Anterior cingulate cortex (tissue), 58 donors: ENCODE results near the gene FHIT.
A peak's percentile ranks its signal among the peaks of the same experiment; 100 is the strongest.

ENCODE experiments used
- DNase-seq, 58 donors: peaks; one replicate each; lab custom pipeline; 2025; lab: John Stamatoyannopoulos, UW

The FHIT gene

GRCh38 chr3:60011218-60011617, 1240.0 kb downstream of the FHIT start:
- no peak for DNase-seq

- no peak for DNase-seq
Measured at GRCh38 chr3:60010781-60011180, 1240.5 kb downstream of the FHIT start.

- no peak for DNase-seq
Measured at GRCh38 chr3:60009931-60010478, 1241.2 kb downstream of the FHIT start.

- no peak for DNase-seq
Measured at GRCh38 chr3:60001369-60001768, 1249.9 kb downstream of the FHIT start.

DNA sequence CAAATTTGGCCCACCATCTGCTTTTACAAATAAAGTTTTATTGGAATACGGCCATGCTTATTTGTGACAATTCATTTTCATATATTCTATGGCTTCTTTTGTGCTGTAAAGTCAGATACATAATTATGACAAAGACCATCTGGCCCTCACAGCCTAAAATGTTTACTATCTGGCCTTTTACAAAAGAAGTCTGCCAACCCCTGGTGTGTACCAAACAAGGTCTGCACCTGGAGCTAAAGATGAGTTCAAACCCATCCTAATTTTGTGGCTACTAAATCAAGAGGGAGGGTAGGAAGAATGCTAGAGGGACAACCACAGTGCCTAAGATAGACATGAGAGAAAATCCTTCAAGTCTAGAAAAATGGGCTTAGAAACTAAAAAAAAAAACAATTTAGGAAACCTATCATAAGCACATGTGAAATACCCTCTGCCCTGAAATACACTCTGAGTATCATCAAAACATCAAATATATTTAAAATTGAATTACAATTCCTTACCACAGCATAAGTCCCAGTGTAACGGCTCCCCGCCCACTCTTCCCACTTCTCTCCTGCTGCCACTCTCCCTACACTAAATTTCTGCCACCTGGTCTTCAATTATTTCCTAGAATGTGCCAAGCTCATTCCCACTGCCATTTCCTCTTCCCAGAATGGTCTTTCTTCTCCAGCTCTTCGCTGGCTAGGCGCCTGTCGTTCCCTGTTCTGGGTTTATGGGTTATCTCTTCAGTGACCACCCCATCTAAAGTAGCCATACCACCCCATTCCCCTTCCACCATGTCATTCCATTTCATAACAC, 1250.7 kb downstream of the FHIT start:
- peak in 2 of 58 donors; percentile 2 to 10 for DNase-seq

DNA sequence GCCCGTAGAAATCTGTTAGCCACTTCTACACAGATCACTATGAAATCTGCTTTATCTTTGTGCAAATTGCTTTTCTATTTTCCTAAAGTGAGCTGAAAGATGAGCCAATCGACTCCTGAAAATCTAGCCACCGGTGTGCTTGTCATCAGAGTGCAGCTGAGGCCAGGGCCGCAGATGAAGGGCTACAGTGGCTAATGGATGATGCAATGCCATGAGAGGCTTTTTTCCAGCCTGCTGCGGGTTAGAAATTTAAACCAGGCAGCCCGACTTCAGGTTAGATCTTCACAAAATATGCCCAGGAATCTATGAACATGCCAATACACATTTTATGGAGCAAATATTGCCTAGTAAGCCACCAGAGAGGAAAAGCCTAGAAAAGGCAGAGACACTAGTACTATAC, 1253.2 kb downstream of the FHIT start:
- no peak for DNase-seq

DNA sequence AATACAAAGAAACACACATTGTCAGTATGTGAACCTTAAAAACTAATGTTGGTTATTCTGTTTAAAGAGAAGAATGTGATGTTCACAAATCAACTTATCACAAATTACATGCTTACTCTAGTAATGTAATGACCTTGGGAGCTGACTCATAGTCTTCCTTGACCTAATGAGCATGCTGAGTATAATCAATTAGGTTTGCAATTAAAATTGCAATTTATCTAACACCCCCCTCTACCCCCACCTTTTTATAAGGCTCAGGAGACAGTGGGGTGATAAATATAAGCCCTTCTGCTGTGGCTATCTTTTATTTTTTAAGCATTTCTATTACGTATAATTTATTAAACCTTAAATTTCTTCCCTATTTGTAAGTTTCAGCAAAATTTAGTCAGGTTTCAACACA, 1253.7 kb downstream of the FHIT start:
- DNase-seq = no peak

DNA sequence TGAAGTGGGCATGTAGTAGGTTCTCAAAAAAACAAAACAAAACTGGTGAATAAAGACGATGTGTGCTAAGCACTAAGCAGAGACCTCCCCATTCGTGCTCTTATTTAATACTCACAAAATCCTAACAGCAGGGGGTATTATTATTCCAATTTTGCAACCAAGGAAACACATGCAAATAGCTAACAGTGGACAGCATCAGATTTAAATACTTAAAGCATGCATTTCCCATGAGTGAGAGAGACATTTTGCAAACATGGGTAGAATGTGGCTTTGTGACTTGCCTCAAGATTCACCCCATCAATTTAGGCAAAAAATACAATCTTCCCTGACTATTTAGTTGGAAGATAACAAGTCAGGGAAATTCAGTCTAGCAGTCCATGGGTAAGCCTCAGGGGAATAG, 1255.2 kb downstream of the FHIT start:
- DNase-seq = no peak

GRCh38 chr3:59995563-59995962, 1255.7 kb downstream of the FHIT start:
- DNase-seq = no peak

DNA sequence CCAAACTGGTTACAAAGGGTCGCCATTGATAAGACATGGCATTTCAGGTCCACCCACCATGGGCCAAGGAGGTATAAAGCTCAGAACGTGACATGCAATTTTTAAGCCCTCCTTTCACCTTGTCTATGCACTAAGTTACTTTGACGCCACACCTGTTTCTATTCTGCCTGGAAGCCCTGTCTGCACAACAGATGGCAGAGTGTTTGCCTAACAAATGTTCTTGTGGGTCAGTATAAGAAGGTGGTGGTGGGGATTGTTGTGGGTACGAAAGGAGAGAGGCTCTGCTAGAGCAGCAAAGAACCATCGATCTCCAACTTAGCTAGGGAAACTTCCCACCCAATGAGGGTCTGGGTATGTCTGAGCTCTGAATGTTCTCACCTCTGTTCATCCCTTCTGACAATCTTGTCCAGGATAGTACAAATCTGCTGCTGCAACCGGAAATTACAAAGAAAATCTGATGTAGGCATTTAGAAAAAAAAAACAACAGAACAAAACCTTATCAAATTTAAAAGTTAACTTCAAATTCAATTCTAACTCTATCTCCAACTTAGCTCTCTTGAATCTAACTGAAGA, 1256.4 kb downstream of the FHIT start:
- DNase-seq = no peak

GRCh38 chr3:59992578-59992977, 1258.7 kb downstream of the FHIT start:
- DNase-seq = peak in 1 of 58 donors; percentile 2

- no peak for DNase-seq
Measured at GRCh38 chr3:59990915-59991314, 1260.3 kb downstream of the FHIT start.

- no peak for DNase-seq
Measured at GRCh38 chr3:59982510-59982909, 1268.7 kb downstream of the FHIT start.

- no peak for DNase-seq
Measured at GRCh38 chr3:59981377-59981776, 1269.9 kb downstream of the FHIT start.

- no peak for DNase-seq
Measured at GRCh38 chr3:59980576-59980975, 1270.7 kb downstream of the FHIT start.

- no peak for DNase-seq
Measured at GRCh38 chr3:59979542-59979941, 1271.7 kb downstream of the FHIT start.

DNA sequence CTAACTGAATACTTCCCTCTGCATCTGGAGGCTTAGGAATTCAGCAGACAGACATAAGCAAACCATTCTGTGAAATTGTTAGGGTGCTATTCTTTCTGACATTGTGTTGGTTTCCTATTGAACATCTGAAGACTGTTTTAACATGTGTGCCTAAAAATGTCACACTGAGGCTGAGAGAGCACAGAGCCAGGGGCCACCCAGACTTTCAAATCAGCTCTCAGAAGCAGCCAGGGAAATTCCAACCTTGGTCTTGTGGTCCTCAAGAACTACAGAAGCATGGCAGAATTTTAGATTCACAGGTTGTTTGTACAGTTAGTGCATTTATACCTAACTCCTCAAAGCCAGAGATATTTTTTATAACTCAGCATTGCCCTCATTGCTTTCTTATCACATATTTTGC, 1272.3 kb downstream of the FHIT start:
- DNase-seq = no peak

DNA sequence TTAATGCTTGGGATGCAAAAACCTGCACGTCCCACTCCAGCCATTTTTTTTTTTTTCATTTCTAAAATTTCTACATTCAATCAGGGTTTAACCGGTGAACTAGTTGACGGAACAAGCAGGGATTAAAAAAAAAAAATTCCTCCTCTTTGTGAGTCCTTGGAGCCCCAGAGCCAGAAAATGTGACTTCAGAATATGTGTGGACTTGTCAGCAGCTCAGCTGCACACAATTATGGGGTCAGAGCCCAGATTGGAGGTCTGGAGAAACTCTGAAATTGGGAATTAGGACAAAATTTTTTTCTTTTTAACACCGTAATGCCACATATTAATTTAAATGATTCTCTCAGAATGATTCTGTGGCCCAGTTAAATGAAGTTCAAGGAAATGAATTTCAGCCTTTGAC, 1280.5 kb downstream of the FHIT start:
- no peak for DNase-seq

GRCh38 chr3:59970376-59970775, 1280.9 kb downstream of the FHIT start:
- DNase-seq = no peak

- DNase-seq = peak in 6 of 58 donors; percentile 1 to 9 (median 6)
Measured at GRCh38 chr3:59968513-59969045, 1282.7 kb downstream of the FHIT start.

DNA sequence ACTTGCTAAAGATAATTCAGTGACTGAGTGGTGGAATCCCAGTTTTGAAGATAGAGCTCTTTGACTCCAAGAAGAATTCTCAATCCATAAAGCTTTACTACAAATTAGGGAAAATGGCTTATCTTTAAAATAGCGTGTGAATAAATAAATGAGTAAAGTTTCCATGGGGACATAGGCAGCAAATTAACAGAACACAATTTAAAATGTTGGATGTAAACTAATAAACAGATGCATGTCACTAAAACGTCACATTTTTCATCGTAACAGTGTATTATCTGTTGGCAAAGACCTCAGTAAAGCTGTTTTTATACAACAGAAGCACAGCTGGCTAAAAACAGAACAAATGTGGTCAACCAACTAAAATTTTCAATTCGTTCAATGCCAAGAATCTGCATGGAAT, 1287.6 kb downstream of the FHIT start:
- DNase-seq = no peak

DNA sequence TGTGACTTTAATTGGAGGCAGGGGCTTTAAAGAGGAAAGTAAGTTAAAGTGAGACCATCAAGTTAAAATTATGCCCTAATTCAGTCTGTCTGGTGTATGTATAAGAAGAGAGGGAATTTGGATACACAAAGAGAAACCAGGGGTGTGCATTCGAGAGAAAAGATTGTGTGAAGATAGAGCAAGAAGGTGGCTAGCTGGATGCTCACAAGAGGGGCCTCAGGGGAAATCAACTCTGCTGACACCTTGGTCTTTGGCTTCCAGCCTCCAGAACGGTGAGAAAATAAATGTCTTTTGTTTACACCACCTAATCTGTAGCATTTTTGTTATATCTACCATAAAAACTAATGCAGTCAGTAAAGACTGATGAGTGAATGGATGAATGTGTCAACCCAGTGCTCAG, 1294.1 kb downstream of the FHIT start:
- no peak for DNase-seq
